Measurements from ENCODE around the gene PLCG1. TPM values are rescaled to one million over a fixed set of nuclear protein-coding genes. Genes with fewer than 3 reads are reported as not detected.

Gene PLCG1
- total RNA-seq, 1 donor from 2014 or later, result 92.2 TPM

DNA sequence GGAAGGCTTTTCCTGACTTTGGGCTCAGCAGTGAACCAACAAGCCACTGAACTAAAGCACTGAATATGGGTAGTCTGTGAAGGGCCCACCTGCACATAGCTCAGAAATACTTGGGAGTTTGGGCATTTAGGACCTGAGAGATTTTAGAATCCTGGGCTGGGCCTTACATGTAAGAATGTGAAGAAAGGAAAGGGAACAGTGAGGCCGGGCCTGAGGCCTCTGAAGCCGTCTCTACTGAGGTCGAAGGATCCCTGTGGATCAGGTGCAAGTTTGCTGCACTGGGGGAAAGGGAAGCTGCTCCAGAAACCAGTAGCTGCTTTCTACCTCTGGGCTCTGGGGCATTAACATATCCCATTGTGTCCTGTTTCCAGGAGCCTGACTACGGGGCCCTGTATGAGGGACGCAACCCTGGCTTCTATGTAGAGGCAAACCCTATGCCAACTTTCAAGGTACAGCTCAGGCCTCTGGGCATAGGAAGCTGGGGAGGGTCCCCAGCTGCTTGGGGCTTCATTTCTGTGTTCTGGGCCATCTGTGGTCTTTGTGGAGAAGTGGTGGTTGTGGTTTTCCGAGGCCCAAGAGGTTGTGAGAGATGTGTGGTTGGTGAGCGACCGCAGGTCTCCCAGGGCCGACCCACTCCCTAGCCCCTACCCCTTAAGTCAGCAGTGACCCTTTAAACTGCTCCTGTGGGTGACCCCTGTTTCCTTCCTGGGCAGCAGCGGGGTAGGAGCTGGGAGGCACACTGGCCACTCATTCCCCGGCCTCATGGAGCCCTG is 30.3 kb downstream of the PLCG1 start:
- DNase-seq, result no peak

DNA sequence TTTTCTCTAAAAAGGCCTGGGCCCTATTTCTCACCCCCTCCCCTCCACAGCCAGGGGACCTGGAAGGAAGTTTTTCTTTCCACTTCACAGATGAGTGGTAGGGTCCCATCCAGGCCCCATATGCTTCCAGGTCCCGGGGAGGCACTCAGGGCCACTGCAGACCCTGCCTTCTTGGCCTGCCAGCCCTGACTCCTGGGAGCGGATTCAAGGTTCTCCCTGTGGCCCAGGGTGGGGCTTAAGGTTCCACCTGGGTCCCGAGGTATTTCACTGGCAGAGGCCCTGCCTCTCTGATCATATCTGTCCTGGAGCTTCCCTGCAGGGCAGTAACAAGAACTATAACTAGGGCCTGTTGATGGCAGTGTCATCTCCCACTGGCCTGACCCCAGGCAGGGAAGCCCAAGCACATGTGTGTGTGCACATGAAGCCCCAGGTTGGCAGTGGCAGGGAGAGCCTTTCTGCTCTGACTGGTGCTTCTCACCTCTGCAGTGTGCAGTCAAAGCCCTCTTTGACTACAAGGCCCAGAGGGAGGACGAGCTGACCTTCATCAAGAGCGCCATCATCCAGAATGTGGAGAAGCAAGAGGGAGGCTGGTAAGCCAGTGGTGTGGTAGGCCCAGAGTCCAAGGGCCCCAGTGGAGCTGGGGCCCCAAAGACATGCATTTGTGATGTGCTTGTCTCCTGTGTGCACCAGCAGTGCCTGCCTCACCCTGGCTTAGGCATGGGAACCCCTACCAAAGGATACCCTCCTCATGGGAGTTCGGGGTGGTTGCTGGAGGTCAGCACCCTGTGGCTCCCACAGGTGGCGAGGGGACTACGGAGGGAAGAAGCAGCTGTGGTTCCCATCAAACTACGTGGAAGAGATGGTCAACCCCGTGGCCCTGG is 31.2 kb downstream of the PLCG1 start:
- DNase-seq, result no peak

DNA sequence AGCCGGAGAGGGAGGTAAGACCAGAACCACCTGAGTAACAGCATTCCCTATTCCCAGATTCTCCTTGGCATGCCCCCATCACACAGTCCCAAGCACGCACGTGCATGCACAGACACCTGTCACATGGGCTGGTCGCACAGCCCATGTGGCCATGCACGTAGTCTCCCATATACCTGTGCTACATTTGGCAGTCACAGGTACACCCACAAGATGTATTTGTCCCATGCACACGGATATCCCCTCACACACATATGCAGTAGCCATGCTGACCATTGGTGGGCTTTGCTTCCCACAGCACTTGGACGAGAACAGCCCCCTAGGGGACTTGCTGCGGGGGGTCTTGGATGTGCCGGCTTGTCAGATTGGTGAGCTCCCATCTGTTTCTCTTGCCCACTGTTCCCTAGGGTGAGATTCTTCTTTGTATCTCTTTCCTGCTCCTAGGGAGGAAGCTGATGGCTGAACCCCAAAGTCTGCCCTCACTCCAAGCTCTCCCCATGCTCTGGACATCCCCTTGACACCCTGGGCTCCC is 31.9 kb downstream of the PLCG1 start:
- no peak for DNase-seq

DNA sequence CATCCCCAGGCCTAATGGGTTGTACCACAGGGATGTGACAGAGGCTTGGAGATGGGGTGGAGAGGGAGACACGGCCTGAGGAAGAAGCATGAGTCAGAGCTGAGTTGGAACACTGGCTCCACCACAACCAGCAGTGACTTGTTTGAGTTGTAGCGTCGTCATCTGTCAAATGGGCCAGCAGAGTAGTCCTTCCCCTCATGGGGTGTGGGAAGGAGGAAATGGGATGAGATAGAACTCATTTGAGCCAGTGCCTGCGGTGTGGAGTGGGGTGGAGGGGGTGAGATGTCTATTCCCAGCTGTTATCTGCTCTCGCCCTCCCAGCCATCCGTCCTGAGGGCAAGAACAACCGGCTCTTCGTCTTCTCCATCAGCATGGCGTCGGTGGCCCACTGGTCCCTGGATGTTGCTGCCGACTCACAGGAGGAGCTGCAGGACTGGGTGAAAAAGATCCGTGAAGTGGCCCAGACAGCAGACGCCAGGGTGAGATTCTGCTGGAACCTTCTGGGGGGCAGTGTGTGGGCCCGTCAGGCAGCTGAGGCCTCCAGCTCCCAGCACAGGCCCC is 32.5 kb downstream of the PLCG1 start:
- DNase-seq, result no peak

DNA sequence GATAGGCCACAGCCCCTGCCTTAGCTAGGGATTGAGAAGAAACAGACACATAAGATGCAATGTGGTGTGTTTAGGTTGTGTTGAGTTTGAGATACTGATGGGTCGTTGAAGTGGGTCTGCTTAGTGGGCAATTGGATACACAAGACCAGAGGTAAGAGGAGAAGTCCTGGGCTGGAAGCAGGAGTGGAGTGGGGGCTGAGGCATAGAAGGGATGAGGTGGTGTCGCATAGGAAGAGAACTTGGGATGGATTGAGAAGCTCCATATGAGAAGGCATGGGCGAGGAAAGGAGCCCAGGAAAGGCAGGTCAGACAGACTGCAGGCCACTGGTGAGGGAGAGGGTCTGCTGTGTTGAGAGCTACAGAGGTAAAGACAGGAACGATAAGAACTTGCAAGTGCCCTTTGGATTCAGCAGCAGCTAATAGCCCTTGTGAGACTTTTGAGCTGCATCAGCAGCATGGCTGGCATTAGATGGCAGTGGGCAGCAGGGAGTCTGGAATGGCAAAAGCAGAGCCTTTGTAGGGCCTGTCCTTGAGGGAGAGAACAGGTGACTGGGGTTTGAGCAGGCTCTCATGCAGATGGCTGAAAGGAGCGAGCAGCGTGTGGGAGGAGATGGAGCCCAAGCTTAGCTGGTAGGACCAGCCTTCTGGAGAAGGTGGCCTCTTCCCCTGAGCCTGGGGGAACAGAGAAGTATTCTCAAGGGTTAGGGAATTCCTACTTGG is 33.2 kb downstream of the PLCG1 start:
- DNase-seq, result no peak

DNA sequence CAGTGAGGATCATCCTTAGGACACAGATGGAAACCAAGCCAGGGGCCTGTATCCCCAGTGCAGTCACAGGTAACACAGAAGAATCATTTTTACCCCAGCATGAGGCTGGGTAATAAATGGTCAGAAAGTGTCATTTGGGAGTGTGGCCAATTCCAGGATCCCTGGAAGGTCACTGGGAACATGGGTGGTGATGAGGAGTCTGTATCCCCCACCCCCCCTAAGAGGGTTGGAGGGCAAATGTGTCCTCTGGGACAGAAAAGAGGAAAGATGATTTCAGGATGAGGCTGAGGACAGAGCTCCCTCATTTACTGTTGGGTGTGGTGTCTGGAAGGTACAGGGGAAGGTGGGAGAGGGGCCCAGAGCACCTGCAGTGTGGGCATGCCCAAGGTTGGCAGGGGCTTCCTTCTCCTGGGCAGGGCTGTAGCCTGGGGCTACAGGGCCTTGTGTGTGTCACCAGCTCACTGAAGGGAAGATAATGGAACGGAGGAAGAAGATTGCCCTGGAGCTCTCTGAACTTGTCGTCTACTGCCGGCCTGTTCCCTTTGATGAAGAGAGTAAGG is 34.5 kb downstream of the PLCG1 start:
- no peak for DNase-seq

DNA sequence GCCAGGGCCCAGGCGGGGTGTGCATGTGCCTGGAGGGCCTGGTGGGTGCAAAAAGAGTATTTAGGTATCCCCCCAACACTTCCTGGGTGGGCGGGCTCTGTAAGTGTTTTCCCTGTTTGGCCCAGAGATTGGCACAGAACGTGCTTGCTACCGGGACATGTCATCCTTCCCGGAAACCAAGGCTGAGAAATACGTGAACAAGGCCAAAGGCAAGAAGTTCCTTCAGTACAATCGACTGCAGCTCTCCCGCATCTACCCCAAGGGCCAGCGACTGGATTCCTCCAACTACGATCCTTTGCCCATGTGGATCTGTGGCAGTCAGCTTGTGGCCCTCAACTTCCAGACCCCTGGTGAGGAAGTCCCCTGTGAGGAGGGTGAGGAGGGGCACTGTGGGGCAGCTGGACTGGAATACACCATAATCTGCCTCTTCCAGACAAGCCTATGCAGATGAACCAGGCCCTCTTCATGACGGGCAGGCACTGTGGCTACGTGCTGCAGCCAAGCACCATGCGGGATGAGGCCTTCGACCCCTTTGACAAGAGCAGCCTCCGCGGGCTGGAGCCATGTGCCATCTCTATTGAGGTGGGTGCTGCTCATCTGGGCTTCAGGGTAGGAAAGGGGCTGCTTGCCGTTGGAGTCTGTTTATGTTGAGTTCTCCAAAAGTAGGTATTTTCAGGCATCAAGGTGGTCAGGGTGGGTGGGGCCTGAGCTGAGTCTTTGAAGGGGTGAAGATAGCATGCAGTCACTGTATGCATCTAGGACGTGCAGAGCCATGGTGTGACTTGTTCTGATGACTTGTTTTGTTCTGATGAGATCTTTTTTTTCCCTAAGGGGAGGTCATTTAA is 35.2 kb downstream of the PLCG1 start:
- DNase-seq, result no peak

DNA sequence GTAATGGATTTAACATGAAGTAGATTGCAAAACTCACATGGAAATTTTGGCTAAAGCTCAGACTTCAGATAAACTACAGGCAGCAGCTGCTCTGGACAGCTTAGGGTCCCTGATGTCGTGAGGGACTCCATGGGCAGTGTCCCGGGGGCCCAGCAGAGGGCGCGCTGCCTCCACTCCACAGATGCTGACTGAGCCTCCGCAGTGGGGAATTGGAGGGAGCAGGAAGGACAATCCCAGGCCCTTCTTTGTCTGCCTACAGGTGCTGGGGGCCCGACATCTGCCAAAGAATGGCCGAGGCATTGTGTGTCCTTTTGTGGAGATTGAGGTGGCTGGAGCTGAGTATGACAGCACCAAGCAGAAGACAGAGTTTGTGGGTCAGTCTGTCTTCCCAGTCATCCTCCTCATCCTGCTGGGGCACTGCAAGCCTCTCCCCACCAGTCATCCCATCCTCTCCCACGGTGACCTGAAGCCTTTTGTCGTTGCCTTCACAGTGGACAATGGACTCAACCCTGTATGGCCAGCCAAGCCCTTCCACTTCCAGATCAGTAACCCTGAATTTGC is 35.9 kb downstream of the PLCG1 start:
- peak; percentile 82 for DNase-seq

DNA sequence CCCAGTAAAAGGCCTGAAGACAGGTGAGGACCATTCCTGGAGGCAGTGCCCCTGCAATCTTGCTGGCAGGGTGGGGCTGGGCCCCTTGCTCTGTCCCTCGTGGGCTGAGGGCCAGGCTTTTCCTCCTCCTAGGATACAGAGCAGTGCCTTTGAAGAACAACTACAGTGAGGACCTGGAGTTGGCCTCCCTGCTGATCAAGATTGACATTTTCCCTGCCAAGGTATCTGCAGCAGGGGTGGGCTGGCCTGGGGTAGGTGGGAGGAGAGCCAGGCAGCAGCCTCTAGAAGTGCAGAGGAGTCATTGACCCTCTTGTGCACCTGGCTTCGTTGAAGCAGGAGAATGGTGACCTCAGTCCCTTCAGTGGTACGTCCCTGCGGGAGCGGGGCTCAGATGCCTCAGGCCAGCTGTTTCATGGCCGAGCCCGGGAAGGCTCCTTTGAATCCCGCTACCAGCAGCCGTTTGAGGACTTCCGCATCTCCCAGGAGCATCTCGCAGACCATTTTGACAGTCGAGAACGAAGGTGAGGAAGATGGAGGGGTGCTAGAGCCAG is 36.5 kb downstream of the PLCG1 start:
- no peak for DNase-seq

DNA sequence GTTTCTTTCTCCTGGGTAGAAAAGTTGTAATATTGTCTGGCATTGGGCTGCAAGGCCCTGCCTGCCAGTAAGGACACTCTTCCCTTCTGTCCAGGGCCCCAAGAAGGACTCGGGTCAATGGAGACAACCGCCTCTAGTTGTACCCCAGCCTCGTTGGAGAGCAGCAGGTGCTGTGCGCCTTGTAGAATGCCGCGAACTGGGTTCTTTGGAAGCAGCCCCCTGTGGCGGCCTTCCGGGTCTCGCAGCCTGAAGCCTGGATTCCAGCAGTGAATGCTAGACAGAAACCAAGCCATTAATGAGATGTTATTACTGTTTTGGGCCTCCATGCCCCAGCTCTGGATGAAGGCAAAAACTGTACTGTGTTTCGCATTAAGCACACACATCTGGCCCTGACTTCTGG is 37.0 kb downstream of the PLCG1 start:
- no peak for DNase-seq

DNA sequence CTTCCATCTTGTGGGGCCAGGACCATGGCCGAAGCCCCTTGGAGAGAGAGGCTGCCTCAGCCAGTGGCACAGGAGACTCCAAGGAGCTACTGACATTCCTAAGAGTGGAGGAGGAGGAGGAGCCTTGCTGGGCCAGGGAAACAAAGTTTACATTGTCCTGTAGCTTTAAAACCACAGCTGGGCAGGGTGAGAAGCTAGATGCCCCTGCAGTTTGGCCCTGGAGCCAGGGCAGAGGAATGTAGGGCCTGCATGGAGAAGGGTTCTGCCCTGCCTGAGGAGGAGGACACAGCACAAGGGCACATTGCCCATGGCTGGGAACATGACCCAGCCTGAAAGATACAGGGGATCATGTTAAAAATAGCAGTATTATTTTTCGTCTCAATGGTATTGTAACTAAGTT is 37.4 kb downstream of the PLCG1 start:
- no peak for DNase-seq

DNA sequence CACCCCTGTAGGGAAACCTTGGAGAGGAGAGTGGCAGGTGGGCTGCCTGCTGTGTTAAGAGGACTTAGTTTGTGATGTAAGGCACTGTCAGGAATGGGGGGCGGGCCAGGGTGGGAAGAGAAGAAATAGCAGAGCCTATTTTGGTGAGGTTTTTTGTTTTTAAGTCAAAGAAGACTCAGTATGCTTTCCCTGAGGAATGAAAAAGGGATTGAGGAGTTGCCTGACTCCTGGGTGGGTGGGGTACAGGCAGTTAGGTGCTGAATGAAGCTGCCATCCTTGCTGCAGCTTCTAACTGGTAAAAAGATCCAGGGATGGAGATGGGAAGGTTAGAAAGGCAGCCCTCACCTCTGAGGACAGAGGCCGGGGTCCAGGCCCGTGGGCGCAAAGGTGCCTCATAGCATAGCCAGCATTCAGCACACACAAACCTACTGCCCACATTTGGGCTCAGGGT is 37.9 kb downstream of the PLCG1 start:
- no peak for DNase-seq

DNA sequence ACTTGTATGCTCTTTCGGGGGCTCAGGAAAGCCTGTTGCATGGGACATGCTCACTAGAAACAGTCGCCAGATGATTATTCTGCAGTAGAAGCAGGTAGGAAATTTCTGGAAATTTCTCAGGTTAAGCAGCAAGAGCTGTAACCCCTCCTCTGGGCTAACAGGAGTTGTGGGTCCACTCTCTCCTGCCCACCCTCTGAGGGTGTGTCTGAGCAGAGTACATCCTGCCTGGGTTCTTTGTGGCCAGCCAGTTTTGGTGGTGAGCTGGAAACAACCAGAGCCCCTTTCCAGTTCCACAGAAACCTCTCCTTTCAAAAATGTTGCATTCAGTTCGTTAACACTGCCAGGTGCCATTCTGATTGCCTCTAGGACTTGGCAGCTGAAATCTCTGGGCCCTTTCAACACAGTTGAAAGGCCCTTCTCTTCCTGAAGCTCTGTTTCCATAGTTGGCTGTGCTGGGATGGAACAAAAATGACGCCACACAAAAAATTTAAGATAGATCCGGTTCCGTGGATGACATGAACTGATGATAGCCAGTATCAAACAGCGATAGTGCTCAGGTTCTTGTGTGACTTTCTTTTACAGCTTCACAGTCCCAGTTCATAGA is 38.5 kb downstream of the PLCG1 start:
- no peak for DNase-seq

DNA sequence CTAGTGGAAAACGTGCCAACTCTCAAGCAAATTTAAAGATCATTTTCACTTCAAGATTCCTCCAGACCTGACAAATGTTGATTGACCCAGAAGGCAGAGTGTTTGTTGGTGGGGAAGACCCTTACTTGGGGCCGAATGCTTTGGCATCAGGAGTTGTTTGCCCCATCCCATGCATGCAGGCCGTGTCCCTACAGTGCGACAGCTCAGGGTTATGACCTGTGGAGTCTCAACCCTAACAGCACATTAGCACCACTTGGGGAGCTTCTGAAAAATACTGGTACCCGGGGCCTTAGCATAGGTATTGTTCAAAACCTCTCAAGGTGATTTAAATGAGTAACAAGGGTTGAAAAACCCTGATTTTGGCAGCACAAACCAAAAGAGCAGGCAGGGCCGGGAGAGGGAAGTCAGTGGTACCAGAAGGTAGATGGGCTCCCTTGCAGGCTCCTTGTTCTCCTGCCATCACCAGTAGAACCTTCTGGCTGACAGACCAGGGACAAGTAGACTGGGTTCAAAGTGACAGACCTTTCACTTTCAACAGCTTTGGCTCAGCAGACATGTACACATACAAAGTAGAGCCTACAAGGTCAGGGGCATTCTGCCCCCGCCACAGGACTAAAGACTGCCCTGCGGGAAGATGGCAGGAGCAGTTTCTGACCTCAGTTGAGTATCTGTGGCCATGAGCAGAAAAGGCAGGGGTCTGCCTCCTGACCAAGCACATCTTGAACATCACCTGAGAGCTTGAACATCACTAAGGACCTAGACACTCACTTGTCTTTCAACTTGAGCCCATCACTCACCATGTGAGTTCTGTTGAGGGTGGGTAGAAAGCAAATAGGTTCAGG is 39.6 kb downstream of the PLCG1 start:
- DNase-seq, result no peak

DNA sequence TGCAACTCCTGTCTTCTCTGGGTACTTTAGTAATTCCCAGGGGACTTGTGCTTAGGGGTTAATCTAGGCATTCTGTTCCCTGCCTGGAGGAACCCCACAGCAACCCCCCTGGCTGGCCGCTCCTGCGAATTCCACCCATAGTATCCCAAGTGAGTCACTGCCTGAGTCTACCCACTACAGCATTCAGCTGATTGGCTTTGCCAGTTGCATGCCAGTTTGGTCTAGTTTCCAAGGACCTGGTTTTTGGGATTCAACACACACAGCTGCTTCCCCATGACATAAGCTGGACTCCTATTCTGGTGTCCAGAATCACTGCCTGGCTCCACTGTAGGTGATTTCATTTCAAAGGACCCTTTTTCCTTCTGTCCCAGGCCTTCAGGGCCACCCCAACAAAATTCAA is 40.3 kb downstream of the PLCG1 start:
- DNase-seq, result peak; percentile 58

DNA sequence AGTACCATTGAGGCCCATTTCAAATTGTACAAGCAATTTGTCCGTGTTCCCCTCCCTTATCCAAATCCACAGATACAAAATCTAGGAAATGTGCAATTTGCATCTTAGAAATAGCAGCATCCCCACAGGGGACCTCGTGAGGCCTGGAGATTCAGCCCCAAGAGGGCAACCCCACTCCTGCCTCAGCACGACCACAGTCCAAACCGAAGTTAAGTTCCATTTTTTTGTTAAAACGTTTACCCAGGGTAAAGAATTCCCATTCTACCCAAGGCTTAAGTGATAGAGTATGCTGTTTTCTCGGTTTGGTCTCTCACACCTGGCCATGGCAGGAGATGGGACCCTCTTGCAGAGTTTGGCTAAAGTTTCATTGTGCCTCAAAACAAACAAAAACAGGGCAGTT is 41.2 kb downstream of the PLCG1 start:
- DNase-seq, result no peak

DNA sequence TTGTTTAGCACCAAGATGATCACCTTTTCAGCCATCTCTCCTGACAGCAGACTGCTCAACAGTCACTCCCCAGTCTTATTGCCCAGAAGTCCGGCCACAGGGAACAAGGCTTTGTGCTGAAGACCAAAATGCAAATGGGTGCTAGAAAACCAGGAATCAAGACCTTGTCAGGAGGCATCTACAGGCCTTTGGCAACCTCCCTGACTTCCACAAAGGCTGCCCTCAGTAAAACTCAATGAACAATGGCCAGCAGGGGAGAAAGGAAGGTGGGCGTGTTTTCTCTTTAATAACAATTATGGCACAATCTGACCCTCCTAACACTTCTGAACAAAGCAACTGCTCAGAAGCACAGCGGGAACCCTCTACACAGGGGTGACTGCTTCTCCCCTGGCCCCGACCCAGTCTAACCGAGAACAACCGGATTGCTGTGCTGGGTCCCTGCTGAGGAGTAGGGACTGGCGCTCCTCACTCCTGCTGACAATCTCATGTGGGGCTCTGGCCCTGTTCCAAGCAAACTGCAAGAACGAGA is 41.6 kb downstream of the PLCG1 start:
- no peak for DNase-seq

DNA sequence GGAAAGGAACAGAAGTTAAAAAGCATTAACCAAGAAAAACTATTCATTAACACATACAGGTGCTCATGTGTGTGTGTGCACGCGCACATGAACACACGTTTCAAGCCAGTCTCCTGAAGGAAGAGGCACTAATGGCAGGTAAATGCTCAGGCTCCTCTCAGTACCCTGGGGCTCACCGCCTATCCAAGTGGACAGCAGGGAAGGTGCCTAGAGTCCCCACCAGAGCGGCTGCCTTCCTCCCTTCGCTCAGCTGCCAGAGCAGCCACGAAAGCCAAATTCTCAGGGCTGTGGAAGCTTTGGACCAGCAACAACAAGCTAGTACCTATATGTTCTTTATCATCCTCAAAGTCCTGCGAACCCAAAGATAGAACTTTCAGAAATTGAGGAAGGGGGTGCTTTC is 42.6 kb downstream of the PLCG1 start:
- no peak for DNase-seq

All from occipital lobe (tissue), 2 donors.